B cell (primary cell): Measurements from ENCODE around the gene MAD1L1. TPM values are rescaled to one million over a fixed set of nuclear protein-coding genes. Genes with fewer than 3 reads are reported as not detected.

Experiments
- ATAC-seq: fragments of 200-7000 bp; cut with Tn5 transposase; one replicate; pipeline ENCODE4 v1.10.0; 2021; ENCODE audit warnings: low read depth, mild to moderate bottlenecking, moderate number of reproducible peaks, moderate library complexity
- CTCF ChIA-PET: fragments of 350-600 bp; sonication (Branson Sonifier 250); formaldehyde crosslinking; loops from one replicate; lab custom pipeline; 2021; ENCODE audit warnings: antibody characterized with exemption, inconsistent platforms; lab: Charles Lee
- POLR2A ChIA-PET: fragments of 350-600 bp; sonication (Branson Sonifier 250); formaldehyde crosslinking; loops from one replicate; lab custom pipeline; 2021; ENCODE audit warnings: antibody characterized with exemption; lab: Charles Lee
- DNase-seq: peaks from one replicate; pipeline ENCODE4 v3.0.0; 2013
- H2AFZ ChIP-seq: 2 replicates; pipeline ENCODE4 v1.6.1; 2012; ENCODE audit warnings: mild to moderate bottlenecking, low read depth, low read length; ENCODE audit not compliant: insufficient read depth, poor library complexity, severe bottlenecking
- H3K27ac ChIP-seq, 2 donors: 1 replicate in 1 of 2; 2 replicates in 1 of 2; pipeline ENCODE4 v1.5.1; 2012 to 2013; ENCODE audit warnings: low read length in 2 of 2, mild to moderate bottlenecking in 2 of 2, moderate library complexity in 1 of 2
- H3K27me3 ChIP-seq, 4 experiments: fragments of 200-600 bp in 1 of 4; sonication (generic) in 1 of 4; replicated peaks in 1 of 4; 1 replicate in 2 of 4; 2 replicates in 2 of 4; pipeline versions ENCODE4 v1.6.1 to v1.7.0; 2013 to 2016; ENCODE audit warnings: low read length in 3 of 4, mild to moderate bottlenecking in 2 of 4, mixed read lengths in 1 of 4, moderate library complexity in 1 of 4; ENCODE audit not compliant: insufficient read depth in 4 of 4, control insufficient read depth in 3 of 4; ENCODE audit errors: control extremely low read depth in 1 of 4
- H3K36me3 ChIP-seq, 2 experiments: replicated peaks in 1 of 2; 1 replicate in 1 of 2; 2 replicates in 1 of 2; pipeline versions ENCODE4 v1.6.1 to v1.7.1; 2013; ENCODE audit warnings: low read length in 1 of 2; ENCODE audit not compliant: insufficient read depth in 2 of 2, control insufficient read depth in 1 of 2; ENCODE audit errors: control extremely low read depth in 1 of 2, extremely low read depth in 1 of 2
- H3K4me1 ChIP-seq, 2 donors: fragments of 200-600 bp in 1 of 2; sonication (generic) in 1 of 2; 1 replicate in 1 of 2; 2 replicates in 1 of 2; pipeline versions ENCODE4 v1.5.1 to v1.6.1; 2013 to 2017; ENCODE audit warnings: low read length in 2 of 2; ENCODE audit not compliant: control insufficient read depth in 2 of 2, insufficient read depth in 2 of 2
- H3K4me2 ChIP-seq: replicated peaks from 2 replicates; pipeline ENCODE3; 2012; ENCODE audit warnings: mild to moderate bottlenecking, low read depth, low read length; ENCODE audit not compliant: poor library complexity, severe bottlenecking
- H3K4me3 ChIP-seq, 5 experiments: fragments of 200-600 bp in 1 of 5; sonication (generic) in 1 of 5; 1 replicate in 3 of 5; 2 replicates in 2 of 5; pipeline versions ENCODE4 v1.5.1 to v1.7.0; 2011 to 2016; ENCODE audit warnings: low read length in 4 of 5, mild to moderate bottlenecking in 4 of 5, low read depth in 2 of 5, control low read depth in 1 of 5, moderate library complexity in 1 of 5; ENCODE audit not compliant: insufficient read depth in 1 of 5; ENCODE audit errors: control extremely low read depth in 1 of 5, extremely low read depth in 1 of 5
- H3K79me2 ChIP-seq: fragments of 200-600 bp; sonication (generic); one replicate; pipeline ENCODE4 v1.6.0; 2016; ENCODE audit warnings: low read length; ENCODE audit not compliant: control insufficient read depth, insufficient read depth
- H3K9ac ChIP-seq: fragments of 200-600 bp; sonication (generic); 2 replicates; pipeline ENCODE4 v1.6.1; 2017; ENCODE audit warnings: mild to moderate bottlenecking, low read length, moderate library complexity
- H3K9me3 ChIP-seq, 3 donors: one replicate each; pipeline versions ENCODE4 v1.6.1 to v1.7.1; 2013; ENCODE audit warnings: low read length in 2 of 3; ENCODE audit not compliant: control insufficient read depth in 2 of 3, insufficient read depth in 1 of 3; ENCODE audit errors: control extremely low read depth in 1 of 3
- H4K20me1 ChIP-seq: 2 replicates; pipeline ENCODE4 v1.6.0; 2012; ENCODE audit warnings: mild to moderate bottlenecking, low read length; ENCODE audit not compliant: insufficient read depth, control insufficient read depth, poor library complexity, severe bottlenecking
- H3K27ac Mint-ChIP-seq: one replicate; pipeline ENCODE4 v1.8.0; 2021; ENCODE audit warnings: mixed read lengths
- H3K27me3 Mint-ChIP-seq: one replicate; pipeline ENCODE4 v1.8.0; 2021; ENCODE audit warnings: mixed read lengths
- H3K4me1 Mint-ChIP-seq: one replicate; pipeline ENCODE4 v1.8.0; 2021; ENCODE audit warnings: mixed read lengths
- H3K4me3 Mint-ChIP-seq: one replicate; pipeline ENCODE4 v1.8.0; 2021; ENCODE audit warnings: mixed read lengths
- H3K9me3 Mint-ChIP-seq: one replicate; pipeline ENCODE4 v1.8.0; 2022; ENCODE audit warnings: mixed read lengths; ENCODE audit not compliant: insufficient read depth
- EZH2 ChIP-seq: IDR thresholded peaks from 2 replicates; pipeline ENCODE4 v1.6.1; 2012; ENCODE audit warnings: borderline replicate concordance, low read depth, mild to moderate bottlenecking, moderate library complexity, low read length; ENCODE audit not compliant: insufficient read depth, poor library complexity, severe bottlenecking
- WGBS: methylation state at CpG from one replicate; pipeline ENCODE4 v1.1.5; 2013; ENCODE audit warnings: missing lambda C conversion rate; ENCODE audit not compliant: insufficient coverage; 5-methylcytosine and 5-hydroxymethylcytosine counted together
- intact Hi-C: fragments of 100-400 bp; cut with micrococcal nuclease; formaldehyde crosslinking; loops from one replicate; pipeline ENCODE4 v1.10.0; 2022
- polyA plus RNA-seq: library from polyadenylated mRNA; depleted of rRNA; stranded (reverse); fragments of >200 nt; gene quantifications from 2 replicates; pipeline ENCODE4 v1.2.3, GENCODE V29; 2012
- total RNA-seq, 2 donors: library from RNA; stranded (reverse); fragments of 120-200 nt in 1 of 2; gene quantifications; 1 replicate in 1 of 2; 2 replicates in 1 of 2; pipeline versions ENCODE4 v1.2.3 to v1.2.4, GENCODE V29; 2013 to 2022
- TF ChIP-seq, protein P1 (sequence below): fragments of 200-600 bp; IDR thresholded peaks from one replicate; pipeline ENCODE4 v1.8.0; 2022; ENCODE audit warnings: antibody characterized with exemption, mild to moderate bottlenecking

The MAD1L1 gene
- total and polyA plus RNA-seq, 2 donors (not counting 1 experiment from before 2014, with no cell fraction given) = 86.7 to 110 TPM

DNA sequence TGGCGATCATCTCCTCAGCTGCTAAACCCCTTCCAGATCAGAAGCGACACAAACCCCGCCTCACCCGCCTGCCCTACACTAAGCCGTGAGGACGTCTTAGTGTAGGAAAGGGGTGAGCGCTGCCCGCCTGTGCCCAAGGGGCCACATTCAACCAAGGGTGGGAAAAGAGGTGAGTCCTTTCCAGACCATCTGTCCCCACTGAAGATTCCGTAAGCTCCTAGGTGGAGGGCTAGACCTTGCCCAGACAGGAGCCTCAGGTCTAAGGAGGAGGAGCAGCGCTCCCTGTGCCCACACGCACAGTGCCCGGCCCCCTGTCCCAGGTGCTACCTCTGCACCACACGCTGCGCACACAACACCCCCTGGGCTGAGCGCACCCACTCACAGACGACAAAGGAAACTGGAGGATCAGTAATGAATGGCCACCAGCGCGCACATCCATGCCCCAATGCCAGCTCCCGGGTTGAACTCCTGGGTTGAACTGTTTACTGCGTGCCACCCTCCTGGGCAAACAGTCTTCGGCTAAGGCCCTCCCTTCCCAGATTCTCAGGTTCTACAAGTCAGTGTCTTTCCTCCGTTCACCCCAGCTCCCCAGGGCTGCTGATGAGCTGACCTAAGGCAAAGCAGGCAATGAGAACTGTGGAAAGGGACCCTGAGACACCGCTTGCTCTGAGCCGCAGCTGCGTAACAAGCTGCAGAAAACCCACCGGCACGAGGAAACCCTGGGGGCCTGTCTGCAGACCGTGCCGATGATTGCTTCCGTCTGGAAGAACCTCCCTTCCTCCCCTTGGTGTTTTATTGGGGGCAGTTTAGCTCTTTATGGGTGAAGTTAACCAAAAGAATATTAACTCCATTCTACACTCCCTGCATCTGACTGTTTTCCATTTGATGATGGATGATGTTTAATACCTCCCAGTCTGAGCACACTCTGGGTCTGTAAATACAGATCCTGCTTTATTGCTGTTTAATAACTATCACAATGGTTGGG, 185.9 kb downstream of the MAD1L1 start:
- CTCF ChIA-PET = interaction anchor here (0.9 kb wide), 1 partner anchor 301 kb away, joined by 4 read pairs; no protein-coding TSS in a partner anchor
- H2AFZ ChIP-seq = no peak overlapping the region
- POLR2A ChIA-PET = no interaction called here
- H3K27me3 ChIP-seq = no peaks in the 10 kb centered on the region
- H3K36me3 ChIP-seq = peaks cover 0 to 11% of the 10 kb centered on the region in 2 experiments
- H3K9ac ChIP-seq = no peak overlapping the region
- no peak overlapping the region for H3K27ac ChIP-seq
- Mint-ChIP-seq H3K4me1 (peaks cover 26% of the 10 kb centered on the region), H3K9me3 (no peaks in the 10 kb centered on the region), H3K4me3 (no peak overlapping the region), H3K27me3 (no peaks in the 10 kb centered on the region), H3K27ac (no peak overlapping the region)
- peaks cover 31% of the 10 kb centered on the region for H3K79me2 ChIP-seq
- H3K9me3 ChIP-seq = no peaks in the 10 kb centered on the region
- no peak overlapping the region for H3K4me3 ChIP-seq
- ATAC-seq (no peak), DNase-seq (no peak)
- WGBS = 95% methylated on average over 14 of the region's 30 CpGs
- H3K4me1 ChIP-seq = peaks cover 6 to 12% of the 10 kb centered on the region in 2 donors
- TF ChIP-seq, protein P1, sequence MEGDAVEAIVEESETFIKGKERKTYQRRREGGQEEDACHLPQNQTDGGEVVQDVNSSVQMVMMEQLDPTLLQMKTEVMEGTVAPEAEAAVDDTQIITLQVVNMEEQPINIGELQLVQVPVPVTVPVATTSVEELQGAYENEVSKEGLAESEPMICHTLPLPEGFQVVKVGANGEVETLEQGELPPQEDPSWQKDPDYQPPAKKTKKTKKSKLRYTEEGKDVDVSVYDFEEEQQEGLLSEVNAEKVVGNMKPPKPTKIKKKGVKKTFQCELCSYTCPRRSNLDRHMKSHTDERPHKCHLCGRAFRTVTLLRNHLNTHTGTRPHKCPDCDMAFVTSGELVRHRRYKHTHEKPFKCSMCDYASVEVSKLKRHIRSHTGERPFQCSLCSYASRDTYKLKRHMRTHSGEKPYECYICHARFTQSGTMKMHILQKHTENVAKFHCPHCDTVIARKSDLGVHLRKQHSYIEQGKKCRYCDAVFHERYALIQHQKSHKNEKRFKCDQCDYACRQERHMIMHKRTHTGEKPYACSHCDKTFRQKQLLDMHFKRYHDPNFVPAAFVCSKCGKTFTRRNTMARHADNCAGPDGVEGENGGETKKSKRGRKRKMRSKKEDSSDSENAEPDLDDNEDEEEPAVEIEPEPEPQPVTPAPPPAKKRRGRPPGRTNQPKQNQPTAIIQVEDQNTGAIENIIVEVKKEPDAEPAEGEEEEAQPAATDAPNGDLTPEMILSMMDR = no peak
- no peak for TF ChIP-seq EZH2
- intact Hi-C loops = no loop called here
- H3K4me2 ChIP-seq = no peak overlapping the region
- H4K20me1 ChIP-seq = peaks cover 16% of the 10 kb centered on the region
